Panc1 (cell line): ENCODE data around the gene FAM98B. TPM values are rescaled to one million over a fixed set of nuclear protein-coding genes. Genes with fewer than 3 reads are reported as not detected.

ENCODE experiments used
- ATAC-seq: fragments of 200-7000 bp; cut with Tn5 transposase; 2 replicates; pipeline ENCODE4 v1.9.1; 2020; ENCODE audit warnings: mild to moderate bottlenecking, moderate library complexity
- BruUV-seq: library from RNA; stranded (reverse); fragments of 400-500 nt; replicated peaks from 2 replicates; lab custom pipeline; 2021; lab: Mats Ljungman, UMichigan
- CTCF ChIA-PET: fragments of 300-600 bp; sonication (Branson Sonifier 250); formaldehyde crosslinking; loops from one replicate; lab custom pipeline; 2022; ENCODE audit warnings: antibody characterized with exemption; lab: Charles Lee
- POLR2A ChIA-PET: fragments of 300-600 bp; sonication (Branson Sonifier 250); formaldehyde crosslinking; loops from one replicate; lab custom pipeline; 2022; ENCODE audit warnings: antibody characterized with exemption; lab: Charles Lee
- DNase-seq: peaks from one replicate; pipeline ENCODE4 v3.0.0-alpha.2; 2010; ENCODE audit warnings: low read depth, low spot score
- H3K27ac ChIP-seq: 2 replicates; pipeline ENCODE4 v1.5.1; 2011; ENCODE audit warnings: mild to moderate bottlenecking, low read length, inconsistent platforms
- H3K27me3 ChIP-seq: fragments of 200-500 bp; sonication (Bioruptor generic); 2 replicates; pipeline ENCODE4 v1.6.0; 2014; ENCODE audit warnings: low read length, inconsistent platforms; ENCODE audit not compliant: control insufficient read depth, insufficient read depth
- H3K36me3 ChIP-seq: fragments of 200-500 bp; sonication (Bioruptor generic); 2 replicates; pipeline ENCODE4 v1.5.1; 2014; ENCODE audit warnings: inconsistent platforms, mild to moderate bottlenecking, low read length, moderate library complexity; ENCODE audit not compliant: control insufficient read depth, insufficient read depth
- H3K4me1 ChIP-seq: 2 replicates; pipeline ENCODE4 v1.5.1; 2011; ENCODE audit warnings: inconsistent platforms, mild to moderate bottlenecking, low read length, moderate library complexity; ENCODE audit not compliant: control insufficient read depth, insufficient read depth
- H3K4me3 ChIP-seq, 2 experiments: 2 replicates each; pipeline ENCODE4 v1.5.1; 2011 to 2012; ENCODE audit warnings: low read depth in 2 of 2, low read length in 2 of 2, mild to moderate bottlenecking in 2 of 2, inconsistent platforms in 1 of 2, moderate library complexity in 1 of 2
- H3K9me3 ChIP-seq: fragments of 200-500 bp; sonication (Bioruptor generic); 2 replicates; pipeline ENCODE4 v1.5.1; 2014; ENCODE audit warnings: low read depth, mild to moderate bottlenecking, inconsistent platforms, low read length, moderate library complexity; ENCODE audit not compliant: control insufficient read depth, insufficient read depth
- POLR2AphosphoS5 ChIP-seq: IDR thresholded peaks from 2 replicates; pipeline ENCODE4 v1.6.1; 2012; ENCODE audit warnings: mild to moderate bottlenecking, low read depth, low read length, moderate library complexity
- SIN3A ChIP-seq: IDR thresholded peaks from 2 replicates; pipeline ENCODE4 v1.6.1; 2012; ENCODE audit warnings: low read depth, mild to moderate bottlenecking, low read length, moderate library complexity, borderline replicate concordance; ENCODE audit not compliant: insufficient read depth
- TCF7L2 ChIP-seq: IDR thresholded peaks from 2 replicates; pipeline ENCODE4 v1.6.1; 2011; ENCODE audit warnings: mild to moderate bottlenecking, low read depth, low read length, inconsistent platforms
- in situ Hi-C: cut with HindIII; loops from 2 replicates; pipeline ENCODE4 v1.10.0; 2016; ENCODE audit warnings: low sequenced_read_pairs, low pct_unique_long_range_greater_than_20kb
- intact Hi-C: fragments of 100-400 bp; cut with micrococcal nuclease; formaldehyde crosslinking; loops from one replicate; pipeline ENCODE4 v1.10.0; 2022; ENCODE audit not compliant: unreplicated experiment
- total RNA-seq: library from RNA; stranded (reverse); gene quantifications from one replicate; pipeline ENCODE4 v1.2.1, GENCODE V29; 2021; ENCODE audit not compliant: unreplicated experiment
- TF ChIP-seq, protein P1 (sequence below), 2 experiments: IDR thresholded peaks; 2 replicates each; pipeline ENCODE4 v1.6.1; 2011 to 2012; ENCODE audit warnings: low read depth in 2 of 2, control low read depth in 1 of 2, low read length in 1 of 2, mild to moderate bottlenecking in 1 of 2, moderate library complexity in 1 of 2; ENCODE audit not compliant: insufficient read depth in 1 of 2
- TF ChIP-seq, protein P2 (sequence below): fragments of 450-650 bp; IDR thresholded peaks from 2 replicates; pipeline ENCODE4 v1.5.1; 2017; ENCODE audit warnings: mild to moderate bottlenecking

Gene FAM98B
- total RNA-seq, 1 experiment from 2014 or later, result 32.5 TPM

DNA sequence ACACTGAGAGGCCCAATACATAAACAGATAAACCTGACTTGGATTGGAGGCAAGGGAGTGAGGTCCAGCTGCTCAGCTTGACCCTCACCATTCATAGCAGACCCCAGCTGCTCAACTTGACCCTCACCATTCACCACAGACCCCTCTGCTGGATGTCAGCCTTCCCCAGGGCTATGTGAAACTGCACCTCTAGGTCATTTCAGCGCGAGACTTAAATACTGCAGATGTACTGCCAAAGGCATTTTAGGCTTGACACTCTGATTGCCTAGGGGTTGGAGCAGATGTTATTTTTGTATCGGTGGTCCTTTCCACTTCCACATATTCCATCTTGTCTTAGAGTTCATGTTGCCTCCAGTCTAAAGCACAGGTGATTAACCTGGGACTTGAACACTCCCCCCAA lies 41.5 kb upstream of the FAM98B start:
- CTCF ChIA-PET, result no interaction called here
- 0 out of 2 replicates have a peak, but pooled peaks cover 2% of the 10 kb centered on the region for H3K27me3 ChIP-seq
- POLR2A ChIA-PET, result no interaction called here
- H3K27ac ChIP-seq, result no peak overlapping the region
- H3K4me3 ChIP-seq, result no peak overlapping the region
- no peak for ATAC-seq
- no TSS peak for BruUV-seq
- DNase-seq, result no peak
- no peaks in the 10 kb centered on the region for H3K36me3 ChIP-seq
- intact Hi-C loops, result no loop called here
- in situ Hi-C loops, result no loop called here
- TF ChIP-seq POLR2AphosphoS5, result no peak
- no peak for TF ChIP-seq SIN3A
- TF ChIP-seq, protein P1, sequence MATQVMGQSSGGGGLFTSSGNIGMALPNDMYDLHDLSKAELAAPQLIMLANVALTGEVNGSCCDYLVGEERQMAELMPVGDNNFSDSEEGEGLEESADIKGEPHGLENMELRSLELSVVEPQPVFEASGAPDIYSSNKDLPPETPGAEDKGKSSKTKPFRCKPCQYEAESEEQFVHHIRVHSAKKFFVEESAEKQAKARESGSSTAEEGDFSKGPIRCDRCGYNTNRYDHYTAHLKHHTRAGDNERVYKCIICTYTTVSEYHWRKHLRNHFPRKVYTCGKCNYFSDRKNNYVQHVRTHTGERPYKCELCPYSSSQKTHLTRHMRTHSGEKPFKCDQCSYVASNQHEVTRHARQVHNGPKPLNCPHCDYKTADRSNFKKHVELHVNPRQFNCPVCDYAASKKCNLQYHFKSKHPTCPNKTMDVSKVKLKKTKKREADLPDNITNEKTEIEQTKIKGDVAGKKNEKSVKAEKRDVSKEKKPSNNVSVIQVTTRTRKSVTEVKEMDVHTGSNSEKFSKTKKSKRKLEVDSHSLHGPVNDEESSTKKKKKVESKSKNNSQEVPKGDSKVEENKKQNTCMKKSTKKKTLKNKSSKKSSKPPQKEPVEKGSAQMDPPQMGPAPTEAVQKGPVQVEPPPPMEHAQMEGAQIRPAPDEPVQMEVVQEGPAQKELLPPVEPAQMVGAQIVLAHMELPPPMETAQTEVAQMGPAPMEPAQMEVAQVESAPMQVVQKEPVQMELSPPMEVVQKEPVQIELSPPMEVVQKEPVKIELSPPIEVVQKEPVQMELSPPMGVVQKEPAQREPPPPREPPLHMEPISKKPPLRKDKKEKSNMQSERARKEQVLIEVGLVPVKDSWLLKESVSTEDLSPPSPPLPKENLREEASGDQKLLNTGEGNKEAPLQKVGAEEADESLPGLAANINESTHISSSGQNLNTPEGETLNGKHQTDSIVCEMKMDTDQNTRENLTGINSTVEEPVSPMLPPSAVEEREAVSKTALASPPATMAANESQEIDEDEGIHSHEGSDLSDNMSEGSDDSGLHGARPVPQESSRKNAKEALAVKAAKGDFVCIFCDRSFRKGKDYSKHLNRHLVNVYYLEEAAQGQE (IDR thresholded peaks at IDR 0.05; ENCODE audit: insufficient read depth in 1 of 2, low read depth in 2 of 2, low read length in 1 of 2), result no peak
- no peak for TF ChIP-seq TCF7L2
- TF ChIP-seq, protein P2, sequence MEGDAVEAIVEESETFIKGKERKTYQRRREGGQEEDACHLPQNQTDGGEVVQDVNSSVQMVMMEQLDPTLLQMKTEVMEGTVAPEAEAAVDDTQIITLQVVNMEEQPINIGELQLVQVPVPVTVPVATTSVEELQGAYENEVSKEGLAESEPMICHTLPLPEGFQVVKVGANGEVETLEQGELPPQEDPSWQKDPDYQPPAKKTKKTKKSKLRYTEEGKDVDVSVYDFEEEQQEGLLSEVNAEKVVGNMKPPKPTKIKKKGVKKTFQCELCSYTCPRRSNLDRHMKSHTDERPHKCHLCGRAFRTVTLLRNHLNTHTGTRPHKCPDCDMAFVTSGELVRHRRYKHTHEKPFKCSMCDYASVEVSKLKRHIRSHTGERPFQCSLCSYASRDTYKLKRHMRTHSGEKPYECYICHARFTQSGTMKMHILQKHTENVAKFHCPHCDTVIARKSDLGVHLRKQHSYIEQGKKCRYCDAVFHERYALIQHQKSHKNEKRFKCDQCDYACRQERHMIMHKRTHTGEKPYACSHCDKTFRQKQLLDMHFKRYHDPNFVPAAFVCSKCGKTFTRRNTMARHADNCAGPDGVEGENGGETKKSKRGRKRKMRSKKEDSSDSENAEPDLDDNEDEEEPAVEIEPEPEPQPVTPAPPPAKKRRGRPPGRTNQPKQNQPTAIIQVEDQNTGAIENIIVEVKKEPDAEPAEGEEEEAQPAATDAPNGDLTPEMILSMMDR, result no peak
- no peaks in the 10 kb centered on the region for H3K4me1 ChIP-seq
- no peaks in the 10 kb centered on the region for H3K9me3 ChIP-seq

DNA sequence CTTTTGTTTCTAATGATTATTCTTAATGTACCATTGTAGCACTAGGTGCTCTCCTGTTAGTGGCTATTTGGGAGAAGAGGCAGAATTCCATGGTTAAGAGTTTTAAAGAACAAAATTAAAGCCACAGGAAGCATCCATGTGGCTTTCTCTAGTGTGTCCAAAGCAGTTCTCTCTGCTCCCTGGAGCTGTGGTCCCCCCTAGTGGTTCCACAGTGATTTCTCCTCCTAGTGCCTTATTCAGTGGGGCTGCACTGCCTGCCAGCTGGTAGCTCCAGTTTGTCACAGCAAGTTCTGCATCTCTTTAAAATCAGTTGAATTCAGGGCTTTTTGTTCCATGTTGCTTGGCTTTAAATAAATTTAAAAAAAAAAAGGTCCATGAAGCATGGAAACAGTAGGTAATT lies 39.6 kb upstream of the FAM98B start:
- ATAC-seq, result peak; percentile 91
- BruUV-seq, result no TSS peak
- ChIA-PET CTCF (interaction anchor here (0.6 to 1.2 kb wide), 3 partner anchors 25 to 418 kb away, joined by 4 to 9 read pairs (median 4); no protein-coding TSS in a partner anchor), POLR2A (no interaction called here)
- no peak for TF ChIP-seq TCF7L2
- TF ChIP-seq, protein P2, result peak; percentile 84
- no peak overlapping the region for H3K27ac ChIP-seq
- peak; percentile 32 for DNase-seq
- H3K9me3 ChIP-seq, result no peaks in the 10 kb centered on the region
- no peaks in the 10 kb centered on the region for H3K36me3 ChIP-seq
- H3K4me1 ChIP-seq, result no peaks in the 10 kb centered on the region
- no peak overlapping the region for H3K4me3 ChIP-seq
- in situ Hi-C loops (no loop called here), intact Hi-C loops (no loop called here)
- H3K27me3 ChIP-seq, result 0 out of 2 replicates have a peak, but pooled peaks cover 4% of the 10 kb centered on the region
